IMR-90 (cell line): ENCODE data around the gene ASL. TPM values are rescaled to one million over a fixed set of nuclear protein-coding genes. Genes with fewer than 3 reads are reported as not detected.
A peak's percentile ranks its signal among the peaks of the same experiment; 100 is the strongest.

ENCODE experiments used
- ATAC-seq: fragments of 200-7000 bp; cut with Tn5 transposase; 2 replicates; pipeline ENCODE4 v1.9.1; 2020; ENCODE audit warnings: low read depth, mild to moderate bottlenecking, moderate library complexity
- BruUV-seq: library from RNA; stranded (reverse); fragments of 400-500 nt; replicated peaks from 2 replicates; lab custom pipeline; 2021; lab: Mats Ljungman, UMichigan
- CTCF ChIA-PET: fragments of 300-600 bp; formaldehyde crosslinking; extraction: SDS; loops from one replicate; lab custom pipeline; 2021; ENCODE audit warnings: antibody characterized with exemption; lab: Yijun Ruan, JAX
- POLR2A ChIA-PET: fragments of 300-600 bp; sonication (Branson Sonifier 250); formaldehyde crosslinking; loops from one replicate; lab custom pipeline; 2022; ENCODE audit warnings: antibody characterized with exemption; ENCODE audit not compliant: unreplicated experiment; lab: Charles Lee
- DNase-seq: peaks from one replicate; pipeline ENCODE4 v3.0.0; 2013
- H2AFZ ChIP-seq: replicated peaks from 2 replicates; pipeline ENCODE3; 2013; ENCODE audit warnings: low read length, mild to moderate bottlenecking; ENCODE audit not compliant: poor library complexity
- H2AK5ac ChIP-seq: 2 replicates; pipeline ENCODE4 v1.6.1; 2013; ENCODE audit warnings: low read depth, low read length, inconsistent platforms
- H2AK9ac ChIP-seq: replicated peaks from 2 replicates; pipeline ENCODE3; 2013; ENCODE audit warnings: mild to moderate bottlenecking, low read depth, low read length, moderate library complexity; ENCODE audit not compliant: poor library complexity
- H2BK120ac ChIP-seq: 2 replicates; pipeline ENCODE4 v1.6.1; 2013; ENCODE audit warnings: low read depth, low read length, inconsistent platforms
- H2BK15ac ChIP-seq: 3 replicates; pipeline ENCODE4 v1.6.1; 2013; ENCODE audit warnings: low read depth, low read length, inconsistent platforms
- H2BK20ac ChIP-seq: 2 replicates; pipeline ENCODE4 v1.6.1; 2013; ENCODE audit warnings: low read depth, mild to moderate bottlenecking, inconsistent platforms, low read length, moderate library complexity
- H2BK5ac ChIP-seq: 2 replicates; pipeline ENCODE4 v1.6.1; 2013; ENCODE audit warnings: mild to moderate bottlenecking, low read depth, low read length, inconsistent platforms; ENCODE audit not compliant: poor library complexity, severe bottlenecking
- H3K14ac ChIP-seq: replicated peaks from 2 replicates; pipeline ENCODE4 v1.6.1; 2013; ENCODE audit warnings: low read depth, low read length, inconsistent platforms
- H3K18ac ChIP-seq: 2 replicates; pipeline ENCODE4 v1.6.1; 2013; ENCODE audit warnings: low read depth, low read length, control low read depth
- H3K23ac ChIP-seq: 2 replicates; pipeline ENCODE4 v1.6.1; 2013; ENCODE audit warnings: low read depth, low read length, inconsistent platforms
- H3K27ac ChIP-seq: 2 replicates; pipeline ENCODE4 v1.5.1; 2013; ENCODE audit warnings: mild to moderate bottlenecking, control low read depth, low read length; ENCODE audit not compliant: insufficient read depth
- H3K27me3 ChIP-seq: 2 replicates; pipeline ENCODE4 v1.6.1; 2013; ENCODE audit warnings: low read length; ENCODE audit not compliant: control insufficient read depth, insufficient read depth
- H3K36me3 ChIP-seq: 2 replicates; pipeline ENCODE4 v1.6.1; 2013; ENCODE audit warnings: low read length, mixed read lengths; ENCODE audit not compliant: control insufficient read depth, insufficient read depth
- H3K4ac ChIP-seq: 2 replicates; pipeline ENCODE4 v1.6.1; 2013; ENCODE audit warnings: low read depth, low read length, inconsistent platforms
- H3K4me1 ChIP-seq: 2 replicates; pipeline ENCODE4 v1.6.1; 2013; ENCODE audit warnings: low read length, mixed read lengths; ENCODE audit not compliant: control insufficient read depth, insufficient read depth
- H3K4me2 ChIP-seq: 2 replicates; pipeline ENCODE4 v1.6.1; 2013; ENCODE audit warnings: low read depth, mild to moderate bottlenecking, control low read depth, low read length, moderate library complexity
- H3K4me3 ChIP-seq: 2 replicates; pipeline ENCODE4 v1.5.1; 2013; ENCODE audit warnings: low read depth, mild to moderate bottlenecking, control low read depth, low read length, moderate library complexity; ENCODE audit not compliant: insufficient read depth
- H3K56ac ChIP-seq: 2 replicates; pipeline ENCODE4 v1.6.1; 2013; ENCODE audit warnings: low read length, inconsistent platforms; ENCODE audit not compliant: insufficient read depth; ENCODE audit errors: extremely low read depth
- H3K79me1 ChIP-seq, 2 experiments: 2 replicates each; pipeline ENCODE4 v1.6.1; 2013; ENCODE audit warnings: low read length in 2 of 2, inconsistent platforms in 1 of 2, low read depth in 1 of 2
- H3K9ac ChIP-seq: 2 replicates; pipeline ENCODE4 v1.6.1; 2013; ENCODE audit warnings: low read depth, low read length, control low read depth
- H3K9me1 ChIP-seq: 2 replicates; pipeline ENCODE4 v1.6.1; 2013; ENCODE audit warnings: low read length, inconsistent platforms; ENCODE audit not compliant: insufficient read depth
- H3K9me3 ChIP-seq: 2 replicates; pipeline ENCODE4 v1.6.1; 2013; ENCODE audit warnings: low read length; ENCODE audit not compliant: control insufficient read depth, insufficient read depth
- H4K20me1 ChIP-seq: 2 replicates; pipeline ENCODE4 v1.6.1; 2013; ENCODE audit warnings: low read length, inconsistent platforms; ENCODE audit not compliant: insufficient read depth
- H4K5ac ChIP-seq: 2 replicates; pipeline ENCODE4 v1.6.1; 2013; ENCODE audit warnings: mild to moderate bottlenecking, low read depth, low read length, control low read depth
- H4K8ac ChIP-seq, 2 experiments: 2 replicates each; pipeline ENCODE4 v1.6.1; 2013; ENCODE audit warnings: low read depth in 2 of 2, low read length in 2 of 2, control low read depth in 1 of 2, inconsistent platforms in 1 of 2
- H4K91ac ChIP-seq: 2 replicates; pipeline ENCODE4 v1.6.1; 2013; ENCODE audit warnings: low read depth, low read length, inconsistent platforms; ENCODE audit not compliant: insufficient read depth
- FOS ChIP-seq: fragments of 150-350 bp; IDR thresholded peaks from 2 replicates; pipeline ENCODE4 v1.6.1; 2016; ENCODE audit warnings: low read depth, low read length
- MAZ ChIP-seq: IDR thresholded peaks from 2 replicates; pipeline ENCODE4 v1.6.1; 2012; ENCODE audit warnings: low read depth, mild to moderate bottlenecking, low read length, improper control_type of control experiment, moderate library complexity, borderline replicate concordance
- MXI1 ChIP-seq: IDR thresholded peaks from 2 replicates; pipeline ENCODE4 v1.6.1; 2012; ENCODE audit warnings: low read depth, mild to moderate bottlenecking, low read length, moderate library complexity, borderline replicate concordance
- NFE2L2 ChIP-seq: fragments of 150-350 bp; IDR thresholded peaks from 2 replicates; pipeline ENCODE4 v1.6.1; 2016; ENCODE audit warnings: low read depth, mild to moderate bottlenecking, low read length
- POLR2A ChIP-seq: IDR thresholded peaks from 2 replicates; pipeline ENCODE4 v1.6.1; 2012; ENCODE audit warnings: mild to moderate bottlenecking, low read depth, low read length
- RAD21 ChIP-seq: IDR thresholded peaks from 2 replicates; pipeline ENCODE4 v1.6.1; 2012; ENCODE audit warnings: low read length, improper control_type of control experiment
- RCOR1 ChIP-seq: IDR thresholded peaks from 2 replicates; pipeline ENCODE4 v1.6.1; 2012; ENCODE audit warnings: mild to moderate bottlenecking, low read length, improper control_type of control experiment; ENCODE audit not compliant: insufficient replicate concordance
- RFX5 ChIP-seq: IDR thresholded peaks from 2 replicates; pipeline ENCODE4 v1.8.0; 2012; ENCODE audit warnings: low read depth, mild to moderate bottlenecking, low read length, moderate library complexity
- SMC3 ChIP-seq: fragments of 150-350 bp; IDR thresholded peaks from 2 replicates; pipeline ENCODE4 v1.6.1; 2016; ENCODE audit warnings: low read depth, mild to moderate bottlenecking, antibody characterized with exemption, low read length, moderate library complexity
- USF2 ChIP-seq: fragments of 150-350 bp; IDR thresholded peaks from 2 replicates; pipeline ENCODE4 v1.6.1; 2017; ENCODE audit warnings: mild to moderate bottlenecking, antibody characterized with exemption, low read length, low read depth
- WGBS, 2 experiments: methylation state at CpG; one replicate each; pipeline versions ENCODE4 v1.1.5 to v1.1.7; 2013; ENCODE audit warnings: missing lambda C conversion rate in 2 of 2; ENCODE audit not compliant: insufficient read length in 1 of 2; ENCODE audit errors: extremely low coverage in 2 of 2; 5-methylcytosine and 5-hydroxymethylcytosine counted together
- dilution Hi-C: fragments of 300-500 bp; cut with HindIII; formaldehyde crosslinking; loops from one replicate; pipeline ENCODE4 v1.14.3; 2018; ENCODE audit warnings: low sequenced_read_pairs; ENCODE audit not compliant: unreplicated experiment
- in situ Hi-C: fragments of 300-500 bp; cut with MboI; formaldehyde crosslinking; loops from 3 replicates; pipeline ENCODE4 v1.14.3; 2019; ENCODE audit warnings: low sequenced_read_pairs, inconsistent platforms, mixed read lengths
- intact Hi-C: fragments of 100-400 bp; cut with micrococcal nuclease; formaldehyde crosslinking; loops from 2 replicates; pipeline ENCODE4 v1.10.0; 2022
- polyA plus RNA-seq, 3 experiments: library from polyadenylated mRNA; depleted of rRNA; stranded (reverse); fragments of >200 nt; gene quantifications; 2 replicates each; pipeline ENCODE4 v1.2.3, GENCODE V29; 2012; ENCODE audit warnings: low replicate concordance in 1 of 3
- total RNA-seq: library from RNA; depleted of rRNA; stranded (reverse); fragments of >200 nt; gene quantifications from 2 replicates; pipeline ENCODE4 v1.2.3, GENCODE V29; 2012
- TF ChIP-seq, protein P1 (sequence below): conservative IDR thresholded peaks from 2 replicates; pipeline ENCODE4 v1.5.1; 2012; ENCODE audit warnings: mild to moderate bottlenecking, low read depth, low read length, improper control_type of control experiment
- TF ChIP-seq, protein P2 (sequence below): fragments of 150-350 bp; IDR thresholded peaks from 2 replicates; pipeline ENCODE4 v1.6.1; 2016; ENCODE audit warnings: low read depth, mild to moderate bottlenecking, low read length, moderate library complexity, borderline replicate concordance

The ASL gene
- total and polyA plus RNA-seq, 2 of the 4 experiments (the other 2 are of a cell fraction) = 49.0 to 50.0 TPM

- H2BK15ac ChIP-seq = no peak overlapping the region
- no peak overlapping the region for H2AFZ ChIP-seq
- peak overlapping the region; percentile 48 for H2BK5ac ChIP-seq
- ChIA-PET POLR2A (no interaction called here), CTCF (interaction anchor here (0.5 to 1.5 kb wide), 6 partner anchors 43 to 310 kb away, joined by 3 to 7 read pairs (median 4); partner anchors contain the start of gene TPST1)
- H4K91ac ChIP-seq = no peak overlapping the region
- H4K20me1 ChIP-seq = peaks cover 2% of the 10 kb centered on the region; the same call in 1 of the 2 replicates
- in situ Hi-C loops (no loop called here), intact Hi-C loops (loop anchor here (5.0 to 10.0 kb wide), 3 partner anchors 64 to 364 kb away; partner anchors contain the start of gene TPST1), dilution Hi-C loops (no loop called here)
- H3K18ac ChIP-seq = no peak overlapping the region
- TF ChIP-seq RAD21 = peak; percentile 85
- TF ChIP-seq, protein P1, sequence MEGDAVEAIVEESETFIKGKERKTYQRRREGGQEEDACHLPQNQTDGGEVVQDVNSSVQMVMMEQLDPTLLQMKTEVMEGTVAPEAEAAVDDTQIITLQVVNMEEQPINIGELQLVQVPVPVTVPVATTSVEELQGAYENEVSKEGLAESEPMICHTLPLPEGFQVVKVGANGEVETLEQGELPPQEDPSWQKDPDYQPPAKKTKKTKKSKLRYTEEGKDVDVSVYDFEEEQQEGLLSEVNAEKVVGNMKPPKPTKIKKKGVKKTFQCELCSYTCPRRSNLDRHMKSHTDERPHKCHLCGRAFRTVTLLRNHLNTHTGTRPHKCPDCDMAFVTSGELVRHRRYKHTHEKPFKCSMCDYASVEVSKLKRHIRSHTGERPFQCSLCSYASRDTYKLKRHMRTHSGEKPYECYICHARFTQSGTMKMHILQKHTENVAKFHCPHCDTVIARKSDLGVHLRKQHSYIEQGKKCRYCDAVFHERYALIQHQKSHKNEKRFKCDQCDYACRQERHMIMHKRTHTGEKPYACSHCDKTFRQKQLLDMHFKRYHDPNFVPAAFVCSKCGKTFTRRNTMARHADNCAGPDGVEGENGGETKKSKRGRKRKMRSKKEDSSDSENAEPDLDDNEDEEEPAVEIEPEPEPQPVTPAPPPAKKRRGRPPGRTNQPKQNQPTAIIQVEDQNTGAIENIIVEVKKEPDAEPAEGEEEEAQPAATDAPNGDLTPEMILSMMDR = peak; percentile 79
- TF ChIP-seq MAZ = no peak
- TF ChIP-seq USF2 = no peak
- no peak for TF ChIP-seq FOS
- no peak for TF ChIP-seq RCOR1
- TF ChIP-seq RFX5 = no peak
- TF ChIP-seq MXI1 = no peak
- TF ChIP-seq, protein P2, sequence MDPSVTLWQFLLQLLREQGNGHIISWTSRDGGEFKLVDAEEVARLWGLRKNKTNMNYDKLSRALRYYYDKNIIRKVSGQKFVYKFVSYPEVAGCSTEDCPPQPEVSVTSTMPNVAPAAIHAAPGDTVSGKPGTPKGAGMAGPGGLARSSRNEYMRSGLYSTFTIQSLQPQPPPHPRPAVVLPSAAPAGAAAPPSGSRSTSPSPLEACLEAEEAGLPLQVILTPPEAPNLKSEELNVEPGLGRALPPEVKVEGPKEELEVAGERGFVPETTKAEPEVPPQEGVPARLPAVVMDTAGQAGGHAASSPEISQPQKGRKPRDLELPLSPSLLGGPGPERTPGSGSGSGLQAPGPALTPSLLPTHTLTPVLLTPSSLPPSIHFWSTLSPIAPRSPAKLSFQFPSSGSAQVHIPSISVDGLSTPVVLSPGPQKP = no peak
- TF ChIP-seq POLR2A = no peak
- peak; percentile 83 for TF ChIP-seq SMC3
- TF ChIP-seq NFE2L2 = peak; percentile 30; the same call in 1 of the 2 replicates
- H3K23ac ChIP-seq = no peak overlapping the region
- H3K4me3 ChIP-seq = no peak overlapping the region
- peaks cover 30% of the 10 kb centered on the region for H3K36me3 ChIP-seq
- no peak overlapping the region for H2AK9ac ChIP-seq
- peaks cover 27 to 58% of the 10 kb centered on the region in 2 experiments for H3K79me1 ChIP-seq
- no peak overlapping the region for H2AK5ac ChIP-seq
- ATAC-seq = peak; percentile 72
- H3K27ac ChIP-seq = no peak overlapping the region; the same call in 1 of the 2 replicates
- peaks cover 26% of the 10 kb centered on the region for H3K4me1 ChIP-seq
- peaks cover 10% of the 10 kb centered on the region for H3K9me1 ChIP-seq
- no peak overlapping the region for H2BK20ac ChIP-seq
- no CpG with 5 or more reads among the region's 4 CpGs for WGBS, 2 experiments
- H3K9ac ChIP-seq = no peak overlapping the region
- no peak overlapping the region for H3K14ac ChIP-seq
- H3K56ac ChIP-seq = no peak overlapping the region
- no peak overlapping the region for H3K4me2 ChIP-seq
- H3K27me3 ChIP-seq = no peaks in the 10 kb centered on the region
- BruUV-seq = no TSS peak
- peak; percentile 84 for DNase-seq
- H4K5ac ChIP-seq = no peak overlapping the region
- peak overlapping the region; percentile 53; the same call in 1 of the 2 replicates for H2BK120ac ChIP-seq
- no peak overlapping the region for H3K4ac ChIP-seq
- no peaks in the 10 kb centered on the region for H3K9me3 ChIP-seq
- no peak overlapping the region for H4K8ac ChIP-seq
These were observed 65.3 kb downstream of the ASL start for GRCh38 chr7:66140924-66141323.
